Astrocyte of the spinal cord (primary cell): ENCODE measurements around the gene CDH10.

Experiments used
- DNase-seq: peaks from one replicate; pipeline ENCODE4 v3.0.0; 2011; ENCODE audit warnings: low read depth, low spot score
- H3K4me3 ChIP-seq: 2 replicates; pipeline ENCODE4 v1.5.1; 2011; ENCODE audit warnings: low read depth, mild to moderate bottlenecking, low read length, moderate library complexity
- in situ Hi-C: cut with HindIII; loops from 2 replicates; pipeline ENCODE4 v1.10.0; 2017; ENCODE audit warnings: low sequenced_read_pairs
- TF ChIP-seq, protein P1 (sequence below): IDR thresholded peaks from 2 replicates; pipeline ENCODE4 v1.5.1; 2012; ENCODE audit warnings: low read depth, mild to moderate bottlenecking, low read length, inconsistent platforms

The CDH10 gene

GRCh38 chr5:24645483-24645882 lies 705 bp upstream of the CDH10 start:
- no peak for DNase-seq
- in situ Hi-C loops = no loop called here
- H3K4me3 ChIP-seq = no peak overlapping the region
- TF ChIP-seq, protein P1, sequence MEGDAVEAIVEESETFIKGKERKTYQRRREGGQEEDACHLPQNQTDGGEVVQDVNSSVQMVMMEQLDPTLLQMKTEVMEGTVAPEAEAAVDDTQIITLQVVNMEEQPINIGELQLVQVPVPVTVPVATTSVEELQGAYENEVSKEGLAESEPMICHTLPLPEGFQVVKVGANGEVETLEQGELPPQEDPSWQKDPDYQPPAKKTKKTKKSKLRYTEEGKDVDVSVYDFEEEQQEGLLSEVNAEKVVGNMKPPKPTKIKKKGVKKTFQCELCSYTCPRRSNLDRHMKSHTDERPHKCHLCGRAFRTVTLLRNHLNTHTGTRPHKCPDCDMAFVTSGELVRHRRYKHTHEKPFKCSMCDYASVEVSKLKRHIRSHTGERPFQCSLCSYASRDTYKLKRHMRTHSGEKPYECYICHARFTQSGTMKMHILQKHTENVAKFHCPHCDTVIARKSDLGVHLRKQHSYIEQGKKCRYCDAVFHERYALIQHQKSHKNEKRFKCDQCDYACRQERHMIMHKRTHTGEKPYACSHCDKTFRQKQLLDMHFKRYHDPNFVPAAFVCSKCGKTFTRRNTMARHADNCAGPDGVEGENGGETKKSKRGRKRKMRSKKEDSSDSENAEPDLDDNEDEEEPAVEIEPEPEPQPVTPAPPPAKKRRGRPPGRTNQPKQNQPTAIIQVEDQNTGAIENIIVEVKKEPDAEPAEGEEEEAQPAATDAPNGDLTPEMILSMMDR = no peak

DNA sequence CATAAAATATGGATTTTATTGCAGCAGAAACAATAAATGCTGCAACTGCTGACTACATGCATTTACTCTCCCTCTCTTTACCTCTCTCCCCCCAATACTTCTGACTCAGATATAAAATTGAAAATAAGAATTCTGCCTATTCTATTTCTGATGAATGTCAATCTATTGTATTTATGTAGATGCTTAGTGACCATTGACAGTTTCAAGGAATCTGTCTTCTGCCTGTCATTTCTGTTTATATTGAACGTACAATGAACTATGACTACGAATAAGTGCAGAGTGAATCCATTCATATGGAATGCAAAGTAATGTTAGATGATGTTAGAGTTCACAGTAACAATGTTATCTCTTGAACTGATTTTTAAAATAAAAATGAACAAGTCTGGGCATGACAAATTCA lies 898 bp downstream of the CDH10 start:
- no peak overlapping the region for H3K4me3 ChIP-seq
- TF ChIP-seq, protein P1 = no peak
- no peak for DNase-seq
- in situ Hi-C loops = no loop called here

DNA sequence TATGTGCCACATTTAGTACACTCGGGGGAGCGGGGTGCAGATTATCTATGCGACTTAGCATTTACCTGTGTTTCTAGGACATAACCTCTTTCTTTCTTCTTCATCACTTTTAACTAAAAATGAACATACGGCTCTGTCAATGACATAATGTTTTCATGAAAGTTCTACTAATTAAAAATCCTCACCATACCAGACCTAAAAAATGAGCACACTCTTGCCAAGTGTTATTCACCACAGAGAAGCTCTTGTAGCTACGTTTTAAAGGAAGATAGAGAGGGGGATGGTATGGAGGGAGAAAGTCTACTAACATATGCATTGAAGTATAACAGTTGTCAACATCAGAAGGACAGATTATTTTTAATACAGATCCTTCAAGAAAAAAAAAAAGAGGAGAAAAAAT lies 1.6 kb downstream of the CDH10 start:
- TF ChIP-seq, protein P1 = no peak

DNA sequence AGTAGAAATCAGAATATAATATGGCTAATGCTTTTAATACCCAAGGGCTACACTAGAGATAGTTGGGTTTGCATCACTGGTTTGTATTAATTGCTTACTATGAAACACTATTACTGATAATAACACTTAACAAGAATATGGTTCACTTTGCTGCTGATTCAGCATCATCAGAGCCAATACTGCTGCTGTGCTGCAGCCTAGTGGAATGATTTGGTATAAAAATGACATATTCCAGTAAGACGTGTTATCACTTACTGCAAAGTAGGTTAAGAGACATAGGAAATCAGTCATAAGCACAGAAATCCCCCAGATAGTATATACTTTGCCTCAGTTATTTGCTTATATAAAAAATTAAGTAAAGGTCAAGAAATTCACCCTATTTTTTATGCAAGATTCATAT lies 2.8 kb downstream of the CDH10 start:
- DNase-seq = peak; percentile 47

More for the DNA sequence above, 1.6 kb downstream of the CDH10 start:
- no peak for DNase-seq
- H3K4me3 ChIP-seq = no peak overlapping the region
- in situ Hi-C loops = no loop called here

GRCh38 chr5:24635209-24635608 lies 9.6 kb downstream of the CDH10 start:
- H3K4me3 ChIP-seq = no peak overlapping the region
- in situ Hi-C loops = no loop called here
- DNase-seq = no peak
- TF ChIP-seq, protein P1 = no peak

More for the DNA sequence above, 2.8 kb downstream of the CDH10 start:
- in situ Hi-C loops = no loop called here
- TF ChIP-seq, protein P1 = peak; percentile 51
- H3K4me3 ChIP-seq = no peak overlapping the region

DNA sequence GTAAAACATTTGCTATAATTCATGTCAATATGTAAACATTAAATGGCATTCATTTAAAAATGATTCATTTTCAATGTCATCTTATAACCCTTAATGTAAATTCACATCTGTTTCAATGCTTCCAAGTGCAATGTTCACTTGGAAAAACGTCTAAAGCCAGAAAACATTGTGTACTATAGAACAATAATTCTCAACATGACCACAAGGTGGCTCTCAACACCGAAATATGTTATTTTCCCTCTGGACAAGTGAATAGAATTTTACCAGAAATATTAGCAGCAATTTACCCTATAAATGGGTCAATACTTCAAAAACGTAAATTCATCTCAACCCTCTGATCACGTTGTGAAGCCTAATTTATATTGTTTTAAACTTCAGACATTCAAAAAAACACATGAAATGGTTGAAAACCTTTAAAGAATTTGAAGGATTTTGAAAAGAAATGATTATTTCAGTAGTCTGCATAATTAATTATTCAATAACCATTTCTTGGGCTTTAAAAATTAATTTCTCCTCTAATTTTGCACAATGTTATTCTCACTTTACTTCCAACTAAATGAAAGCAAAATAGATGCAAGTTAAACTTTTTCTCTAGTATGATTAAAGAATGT lies 11.0 kb downstream of the CDH10 start:
- TF ChIP-seq, protein P1 = peak; percentile 50
- H3K4me3 ChIP-seq = no peak overlapping the region
- in situ Hi-C loops = no loop called here
- peak; percentile 47 for DNase-seq

DNA sequence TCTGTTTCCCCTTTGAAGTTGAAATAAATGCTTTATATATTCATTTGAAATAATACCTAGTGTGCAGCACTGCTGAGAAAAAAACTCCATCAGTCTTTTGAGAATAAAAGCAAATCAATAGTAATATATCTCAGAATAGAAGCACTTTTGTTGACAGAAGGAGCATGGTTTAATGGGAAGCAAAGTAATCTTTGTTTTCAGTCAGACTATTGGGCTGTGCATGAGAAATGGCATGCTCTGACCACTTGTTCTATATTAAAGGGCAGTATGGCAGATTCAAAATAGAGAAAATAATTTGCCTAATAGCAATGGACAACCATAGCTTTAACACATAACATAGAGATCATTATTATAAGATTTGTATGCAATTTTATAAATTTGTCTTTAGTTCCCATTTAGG lies 12.4 kb downstream of the CDH10 start:
- in situ Hi-C loops = no loop called here
- no peak overlapping the region for H3K4me3 ChIP-seq
- TF ChIP-seq, protein P1 = no peak
- no peak for DNase-seq
